SK-N-SH (cell line): ENCODE data around the gene SUPV3L1. TPM values are rescaled to one million over a fixed set of nuclear protein-coding genes. Genes with fewer than 3 reads are reported as not detected.

Experiments used
- CTCF ChIA-PET: fragments of 300-600, 350-600 bp; formaldehyde crosslinking; extraction: SDS; loops from one replicate; lab custom pipeline; 2021; lab: Yijun Ruan, JAX
- POLR2A ChIA-PET: fragments of 350-600 bp; sonication (Branson Sonifier 250); formaldehyde crosslinking; extraction: SDS; loops from one replicate; lab custom pipeline; 2020; ENCODE audit warnings: antibody characterized with exemption, inconsistent platforms; lab: Yijun Ruan, JAX
- DNase-seq: peaks from one replicate; pipeline ENCODE4 v3.0.0; 2012
- H2AFZ ChIP-seq: fragments of 200-600 bp; sonication (generic); 2 replicates; pipeline ENCODE4 v1.8.1; 2016; ENCODE audit warnings: antibody characterized with exemption, mild to moderate bottlenecking, low read depth
- H3F3A ChIP-seq: fragments of 200-600 bp; sonication (generic); replicated peaks from 2 replicates; pipeline ENCODE3; 2016; ENCODE audit warnings: antibody characterized with exemption, mild to moderate bottlenecking; ENCODE audit not compliant: insufficient read depth
- H3K27ac ChIP-seq, 2 experiments: fragments of 200-500 bp in 1 of 2; fragments of 200-600 bp in 1 of 2; sonication (Bioruptor generic) in 1 of 2; sonication (generic), shearing (Covaris generic) in 1 of 2; 2 replicates each; pipeline versions ENCODE4 v1.5.1 to v1.6.1; 2014 to 2016; ENCODE audit warnings: low read depth in 2 of 2, inconsistent platforms in 1 of 2, low read length in 1 of 2, mild to moderate bottlenecking in 1 of 2, mixed read lengths in 1 of 2
- H3K27me3 ChIP-seq: fragments of 200-600 bp; sonication (generic), shearing (Covaris generic); 2 replicates; pipeline ENCODE4 v1.6.1; 2016; ENCODE audit warnings: mixed run types; ENCODE audit not compliant: insufficient read depth
- H3K36me3 ChIP-seq, 2 experiments: fragments of 200-500 bp in 1 of 2; fragments of 200-600 bp in 1 of 2; sonication (Bioruptor generic) in 1 of 2; sonication (generic) in 1 of 2; replicated peaks in 1 of 2; 2 replicates each; pipeline versions ENCODE3 to v1.5.1; 2014 to 2016; ENCODE audit warnings: low read length in 1 of 2, mild to moderate bottlenecking in 1 of 2; ENCODE audit not compliant: insufficient read depth in 2 of 2, control insufficient read depth in 1 of 2
- H3K4me1 ChIP-seq, 2 experiments: fragments of 200-500 bp in 1 of 2; fragments of 200-600 bp in 1 of 2; sonication (Bioruptor generic) in 1 of 2; sonication (generic), shearing (Covaris generic) in 1 of 2; 2 replicates each; pipeline versions ENCODE4 v1.5.1 to v1.6.1; 2014 to 2016; ENCODE audit warnings: low read depth in 1 of 2, low read length in 1 of 2, mixed run types in 1 of 2; ENCODE audit not compliant: insufficient read depth in 2 of 2, control insufficient read depth in 1 of 2
- H3K4me2 ChIP-seq: fragments of 200-600 bp; sonication (generic), shearing (Covaris generic); 2 replicates; pipeline ENCODE4 v1.6.1; 2017; ENCODE audit warnings: mixed run types
- H3K4me3 ChIP-seq, 2 experiments: fragments of 200-500 bp in 1 of 2; fragments of 200-600 bp in 1 of 2; sonication (Bioruptor generic) in 1 of 2; sonication (generic), shearing (Covaris generic) in 1 of 2; 2 replicates each; pipeline versions ENCODE4 v1.5.1 to v1.8.1; 2014 to 2016; ENCODE audit warnings: low read depth in 2 of 2, inconsistent platforms in 1 of 2, low read length in 1 of 2, mild to moderate bottlenecking in 1 of 2, mixed read lengths in 1 of 2, moderate library complexity in 1 of 2
- H3K79me2 ChIP-seq: fragments of 200-600 bp; sonication (generic); 2 replicates; pipeline ENCODE4 v1.8.1; 2017; ENCODE audit warnings: mild to moderate bottlenecking; ENCODE audit not compliant: insufficient read depth
- H3K9ac ChIP-seq: fragments of 200-600 bp; sonication (generic); 2 replicates; pipeline ENCODE4 v1.6.1; 2017; ENCODE audit warnings: mixed run types
- H3K9me2 ChIP-seq: fragments of 200-600 bp; sonication (generic); 2 replicates; pipeline ENCODE4 v1.6.1; 2017; ENCODE audit warnings: mixed run types
- H3K9me3 ChIP-seq: fragments of 200-600 bp; sonication (generic); 2 replicates; pipeline ENCODE4 v1.6.1; 2017; ENCODE audit warnings: mixed run types, mild to moderate bottlenecking, moderate library complexity
- H4K20me1 ChIP-seq: fragments of 200-600 bp; sonication (generic); 2 replicates; pipeline ENCODE4 v1.6.1; 2017; ENCODE audit warnings: mild to moderate bottlenecking, mixed run types; ENCODE audit not compliant: insufficient read depth
- EZH2phosphoT487 ChIP-seq: fragments of 200-600 bp; sonication (generic); IDR thresholded peaks from 2 replicates; pipeline ENCODE4 v1.6.1; 2017; ENCODE audit warnings: low read depth, mixed run types, mild to moderate bottlenecking, antibody characterized with exemption, moderate library complexity, borderline replicate concordance
- MAX ChIP-seq: IDR thresholded peaks from 2 replicates; pipeline ENCODE4 v1.4.0; 2012; ENCODE audit warnings: low read depth
- NRF1 ChIP-seq: IDR thresholded peaks from 2 replicates; pipeline ENCODE4 v1.6.1; 2012; ENCODE audit warnings: low read depth, mild to moderate bottlenecking, low read length
- RAD21 ChIP-seq: IDR thresholded peaks from 2 replicates; pipeline ENCODE4 v1.6.1; 2012; ENCODE audit warnings: mild to moderate bottlenecking, low read length
- RCOR1 ChIP-seq: fragments of 150-350 bp; IDR thresholded peaks from 2 replicates; pipeline ENCODE4 v1.6.1; 2017; ENCODE audit warnings: antibody characterized with exemption, low read length
- REST ChIP-seq: IDR thresholded peaks from 2 replicates; pipeline ENCODE4 v1.6.1; 2012; ENCODE audit warnings: mild to moderate bottlenecking, low read depth, low read length, moderate library complexity
- RFX5 ChIP-seq: IDR thresholded peaks from 2 replicates; pipeline ENCODE4 v1.6.1; 2012; ENCODE audit warnings: mild to moderate bottlenecking, improper control_type of control experiment, low read length
- SMC3 ChIP-seq: IDR thresholded peaks from 2 replicates; pipeline ENCODE4 v1.6.1; 2012; ENCODE audit warnings: low read depth, low read length, improper control_type of control experiment
- TAF1 ChIP-seq: IDR thresholded peaks from 2 replicates; pipeline ENCODE4 v1.6.1; 2012; ENCODE audit warnings: low read depth, mild to moderate bottlenecking, low read length, moderate library complexity, borderline replicate concordance
- TCF12 ChIP-seq: IDR thresholded peaks from 2 replicates; pipeline ENCODE4 v1.4.0; 2012
- USF2 ChIP-seq: fragments of 150-350 bp; IDR thresholded peaks from 2 replicates; pipeline ENCODE4 v1.6.1; 2017; ENCODE audit warnings: antibody characterized with exemption, low read length, low read depth, borderline replicate concordance
- WGBS: methylation state at CpG from one replicate; pipeline ENCODE4 v1.1.6; 2017; ENCODE audit warnings: low lambda C conversion rate; 5-methylcytosine and 5-hydroxymethylcytosine counted together
- polyA plus RNA-seq, 3 experiments: library from polyadenylated mRNA; depleted of rRNA; stranded (reverse); fragments of >200 nt; gene quantifications; 2 replicates each; pipeline ENCODE4 v1.2.3, GENCODE V29; 2012

SUPV3L1 gene
- polyA plus RNA-seq, 1 of the 3 experiments (the other 2 are of a cell fraction): 19.8 TPM

- H3K79me2 ChIP-seq: peaks cover 90% of the 10 kb centered on the region
- 90% methylated on average over 1 of the region's 1 CpG for WGBS
- peaks cover 28% of the 10 kb centered on the region; the same call in 1 of the 2 replicates for H4K20me1 ChIP-seq
Measured at GRCh38 chr10:69145329-69145728, 34.7 kb upstream of the SUPV3L1 start.

More at GRCh38 chr10:69145329-69145728, 34.7 kb upstream of the SUPV3L1 start:
- H3K27me3 ChIP-seq: no peaks in the 10 kb centered on the region
- H3K27ac ChIP-seq: no peak overlapping the region
- H3K36me3 ChIP-seq: peaks cover 0 to 17% of the 10 kb centered on the region in 2 experiments
- DNase-seq: no peak
- peaks cover 13% of the 10 kb centered on the region for H3F3A ChIP-seq
- no peak overlapping the region for H3K4me3 ChIP-seq
- H3K9me3 ChIP-seq: no peaks in the 10 kb centered on the region
- no peak for TF ChIP-seq RCOR1
- no peak for TF ChIP-seq MAX
- no peak for TF ChIP-seq USF2
- TF ChIP-seq NRF1: no peak
- no peak for TF ChIP-seq RFX5
- TF ChIP-seq TCF12: no peak
- no peak for TF ChIP-seq EZH2phosphoT487
- TF ChIP-seq SMC3: no peak
- no peak for TF ChIP-seq REST
- no peak for TF ChIP-seq TAF1
- no peak for TF ChIP-seq RAD21
- no peaks in the 10 kb centered on the region for H3K4me1 ChIP-seq
- ChIA-PET CTCF (no interaction called here), POLR2A (no interaction called here)
- H2AFZ ChIP-seq: no peak overlapping the region
- H3K9ac ChIP-seq: no peak overlapping the region
- H3K4me2 ChIP-seq: no peak overlapping the region
- H3K9me2 ChIP-seq: no peaks in the 10 kb centered on the region
